HG03565 (cell line): ENCODE measurements around the gene AATK.

Source experiments
- ATAC-seq: cut with Tn5 transposase; IDR thresholded peaks from one replicate; pipeline ENCODE4 v1.9.1; 2021; ENCODE audit warnings: mild to moderate bottlenecking, moderate library complexity; ENCODE audit not compliant: unreplicated experiment

Gene AATK

GRCh38 chr17:81166033-81166492, at the start of gene AATK:
Gene AATK, minus strand, starts transcription at chr17:81166221. Its CDS starts 229 bp downstream, at chr17:81165992.
- no peak for ATAC-seq

- ATAC-seq: no peak
Measured at GRCh38 chr17:81213978-81214377, 48.0 kb upstream of the AATK start.

GRCh38 chr17:81212365-81212764, 46.3 kb upstream of the AATK start:
- no peak for ATAC-seq

- no peak for ATAC-seq
Measured at GRCh38 chr17:81210868-81211267, 44.8 kb upstream of the AATK start.

GRCh38 chr17:81210466-81210865, 44.4 kb upstream of the AATK start:
- ATAC-seq: no peak

- no peak for ATAC-seq
Measured at GRCh38 chr17:81209141-81209540, 43.1 kb upstream of the AATK start.

- ATAC-seq: no peak
Measured at GRCh38 chr17:81208651-81209050, 42.6 kb upstream of the AATK start.

GRCh38 chr17:81207610-81208581, 41.9 kb upstream of the AATK start:
- no peak for ATAC-seq

- no peak for ATAC-seq
Measured at GRCh38 chr17:81206657-81207056, 40.6 kb upstream of the AATK start.

GRCh38 chr17:81206166-81206565, 40.1 kb upstream of the AATK start:
- ATAC-seq: no peak

- ATAC-seq: no peak
Measured at GRCh38 chr17:81204578-81204977, 38.6 kb upstream of the AATK start.

- no peak for ATAC-seq
Measured at GRCh38 chr17:81203136-81203535, 37.1 kb upstream of the AATK start.

GRCh38 chr17:81202318-81202717, 36.3 kb upstream of the AATK start:
- ATAC-seq: no peak

GRCh38 chr17:81200695-81201580, 34.9 kb upstream of the AATK start:
- no peak for ATAC-seq

- ATAC-seq: no peak
Measured at GRCh38 chr17:81200201-81200600, 34.2 kb upstream of the AATK start.

- no peak for ATAC-seq
Measured at GRCh38 chr17:81199482-81199830, 33.4 kb upstream of the AATK start.

GRCh38 chr17:81198826-81199481, 32.9 kb upstream of the AATK start:
- no peak for ATAC-seq

GRCh38 chr17:81197831-81198490, 31.9 kb upstream of the AATK start:
- ATAC-seq: no peak

- ATAC-seq: no peak
Measured at GRCh38 chr17:81197409-81197795, 31.4 kb upstream of the AATK start.
